PC-9 (cell line): ENCODE data around the gene ALDOC. TPM values are rescaled to one million over a fixed set of nuclear protein-coding genes. Genes with fewer than 3 reads are reported as not detected.

Experiments used
- BruUV-seq: library from RNA; stranded (reverse); fragments of 400-500 nt; replicated peaks from 2 replicates; lab custom pipeline; 2021; lab: Mats Ljungman, UMichigan
- CTCF ChIA-PET: fragments of 300-600 bp; sonication (Branson Sonifier 250); formaldehyde crosslinking; loops from one replicate; lab custom pipeline; 2022; ENCODE audit warnings: antibody characterized with exemption; lab: Charles Lee
- POLR2A ChIA-PET: fragments of 300-600 bp; sonication (Branson Sonifier 250); formaldehyde crosslinking; loops from one replicate; lab custom pipeline; 2022; ENCODE audit warnings: antibody characterized with exemption; ENCODE audit not compliant: unreplicated experiment; lab: Charles Lee
- DNase-seq, 2 experiments: peaks; one replicate each; pipeline versions ENCODE4 v3.0.0 to v3.0.0-alpha.2; 2015 to 2022; ENCODE audit warnings: mixed read lengths in 1 of 2
- H2AFZ ChIP-seq: fragments of 200-600 bp; sonication (generic); 2 replicates; pipeline ENCODE4 v1.8.1; 2017; ENCODE audit warnings: antibody characterized with exemption
- H3F3A ChIP-seq: fragments of 200-600 bp; sonication (generic); 2 replicates; pipeline ENCODE4 v1.8.1; 2017; ENCODE audit warnings: antibody characterized with exemption, mild to moderate bottlenecking, low read depth; ENCODE audit not compliant: insufficient read depth
- H3K27ac ChIP-seq: fragments of 200-600 bp; sonication (generic); 2 replicates; pipeline ENCODE4 v1.6.1; 2016; ENCODE audit warnings: mixed run types
- H3K27me3 ChIP-seq: fragments of 200-600 bp; sonication (generic); 2 replicates; pipeline ENCODE4 v1.6.1; 2016; ENCODE audit warnings: low read depth, mixed run types; ENCODE audit not compliant: insufficient read depth
- H3K36me3 ChIP-seq: fragments of 200-600 bp; sonication (generic); 2 replicates; pipeline ENCODE4 v1.6.1; 2016; ENCODE audit warnings: low read depth, mixed run types
- H3K4me1 ChIP-seq: fragments of 200-600 bp; sonication (generic); replicated peaks from 2 replicates; pipeline ENCODE4 v1.6.1; 2016; ENCODE audit warnings: mixed run types; ENCODE audit not compliant: insufficient read depth
- H3K4me2 ChIP-seq: fragments of 200-600 bp; sonication (generic); 2 replicates; pipeline ENCODE4 v1.6.1; 2017; ENCODE audit warnings: mixed run types
- H3K4me3 ChIP-seq: fragments of 200-600 bp; sonication (generic); 2 replicates; pipeline ENCODE4 v1.6.1; 2016; ENCODE audit warnings: mixed run types
- H3K79me2 ChIP-seq: fragments of 200-600 bp; sonication (generic); 2 replicates; pipeline ENCODE4 v1.6.1; 2017; ENCODE audit warnings: low read depth, mixed run types
- H3K9me2 ChIP-seq: fragments of 200-600 bp; sonication (generic); 2 replicates; pipeline ENCODE4 v1.8.1; 2017; ENCODE audit warnings: mild to moderate bottlenecking; ENCODE audit not compliant: insufficient read depth
- H3K9me3 ChIP-seq: fragments of 200-600 bp; sonication (generic); 2 replicates; pipeline ENCODE4 v1.8.1; 2016; ENCODE audit warnings: low read depth; ENCODE audit not compliant: insufficient read depth
- H4K20me1 ChIP-seq: fragments of 200-600 bp; sonication (generic); 2 replicates; pipeline ENCODE4 v1.8.1; 2017; ENCODE audit not compliant: insufficient read depth
- EZH2 ChIP-seq: fragments of 200-600 bp; sonication (generic); IDR thresholded peaks from 2 replicates; pipeline ENCODE4 v1.8.0; 2017; ENCODE audit warnings: antibody characterized with exemption, low read depth
- intact Hi-C: fragments of 100-400 bp; cut with micrococcal nuclease; formaldehyde crosslinking; loops from one replicate; pipeline ENCODE4 v1.10.0; 2022; ENCODE audit not compliant: unreplicated experiment
- total RNA-seq: library from RNA; stranded (reverse); gene quantifications from 2 replicates; pipeline ENCODE4 v1.2.3, GENCODE V29; 2021
- TF ChIP-seq, protein P1 (sequence below): fragments of 200-600 bp; sonication (generic); conservative IDR thresholded peaks from 2 replicates; pipeline ENCODE4 v1.6.1; 2017; ENCODE audit warnings: mixed run types, antibody characterized with exemption, mild to moderate bottlenecking, moderate library complexity

The ALDOC gene
- total RNA-seq, 1 experiment from 2014 or later, result 21.6 TPM

- Histone ChIP-seq H3F3A (peaks cover 29% of the 10 kb centered on the region), H3K27me3 (no peaks in the 10 kb centered on the region), H3K36me3 (peaks cover 9% of the 10 kb centered on the region; the same call in 1 of the 2 replicates), H3K4me3 (peak overlapping the region; percentile 79), H3K9me3 (no peaks in the 10 kb centered on the region), H3K4me2 (peak overlapping the region; percentile 93), H3K79me2 (peaks cover 17% of the 10 kb centered on the region), H3K4me1 (peaks cover 17% of the 10 kb centered on the region), H4K20me1 (no peaks in the 10 kb centered on the region), H2AFZ (peak overlapping the region; percentile 99), H3K27ac (peak overlapping the region; percentile 8; the same call in 1 of the 2 replicates), H3K9me2 (no peaks in the 10 kb centered on the region)
- CTCF ChIA-PET, result no interaction called here
- peak in 1 of 2 experiments; percentile 36 for DNase-seq
- intact Hi-C loops, result no loop called here
- BruUV-seq, result no TSS peak
- TF ChIP-seq, protein P1, sequence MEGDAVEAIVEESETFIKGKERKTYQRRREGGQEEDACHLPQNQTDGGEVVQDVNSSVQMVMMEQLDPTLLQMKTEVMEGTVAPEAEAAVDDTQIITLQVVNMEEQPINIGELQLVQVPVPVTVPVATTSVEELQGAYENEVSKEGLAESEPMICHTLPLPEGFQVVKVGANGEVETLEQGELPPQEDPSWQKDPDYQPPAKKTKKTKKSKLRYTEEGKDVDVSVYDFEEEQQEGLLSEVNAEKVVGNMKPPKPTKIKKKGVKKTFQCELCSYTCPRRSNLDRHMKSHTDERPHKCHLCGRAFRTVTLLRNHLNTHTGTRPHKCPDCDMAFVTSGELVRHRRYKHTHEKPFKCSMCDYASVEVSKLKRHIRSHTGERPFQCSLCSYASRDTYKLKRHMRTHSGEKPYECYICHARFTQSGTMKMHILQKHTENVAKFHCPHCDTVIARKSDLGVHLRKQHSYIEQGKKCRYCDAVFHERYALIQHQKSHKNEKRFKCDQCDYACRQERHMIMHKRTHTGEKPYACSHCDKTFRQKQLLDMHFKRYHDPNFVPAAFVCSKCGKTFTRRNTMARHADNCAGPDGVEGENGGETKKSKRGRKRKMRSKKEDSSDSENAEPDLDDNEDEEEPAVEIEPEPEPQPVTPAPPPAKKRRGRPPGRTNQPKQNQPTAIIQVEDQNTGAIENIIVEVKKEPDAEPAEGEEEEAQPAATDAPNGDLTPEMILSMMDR, result no peak
- no peak for TF ChIP-seq EZH2
- POLR2A ChIA-PET, result no interaction called here
Observed at GRCh38 chr17:28597606-28598383, 21.1 kb upstream of the ALDOC start.

GRCh38 chr17:28592260-28592659 is 15.6 kb upstream of the ALDOC start:
- H3K4me2 ChIP-seq, result no peak overlapping the region
- no peaks in the 10 kb centered on the region for H3K9me2 ChIP-seq
- peaks cover 1% of the 10 kb centered on the region for H3K4me1 ChIP-seq
- no peak overlapping the region for H3K4me3 ChIP-seq
- H3K36me3 ChIP-seq, result peaks cover 34% of the 10 kb centered on the region
- peaks cover 2% of the 10 kb centered on the region for H3K79me2 ChIP-seq
- H3F3A ChIP-seq, result no peaks in the 10 kb centered on the region
- no peaks in the 10 kb centered on the region; the same call in 1 of the 2 replicates for H4K20me1 ChIP-seq
- no peaks in the 10 kb centered on the region for H3K27me3 ChIP-seq
- ChIA-PET POLR2A (no interaction called here), CTCF (no interaction called here)
- intact Hi-C loops, result no loop called here
- no TSS peak for BruUV-seq
- H2AFZ ChIP-seq, result no peak overlapping the region
- TF ChIP-seq EZH2, result no peak
- TF ChIP-seq, protein P1, result no peak
- no peak for DNase-seq
- no peaks in the 10 kb centered on the region for H3K9me3 ChIP-seq
- H3K27ac ChIP-seq, result no peak overlapping the region

DNA sequence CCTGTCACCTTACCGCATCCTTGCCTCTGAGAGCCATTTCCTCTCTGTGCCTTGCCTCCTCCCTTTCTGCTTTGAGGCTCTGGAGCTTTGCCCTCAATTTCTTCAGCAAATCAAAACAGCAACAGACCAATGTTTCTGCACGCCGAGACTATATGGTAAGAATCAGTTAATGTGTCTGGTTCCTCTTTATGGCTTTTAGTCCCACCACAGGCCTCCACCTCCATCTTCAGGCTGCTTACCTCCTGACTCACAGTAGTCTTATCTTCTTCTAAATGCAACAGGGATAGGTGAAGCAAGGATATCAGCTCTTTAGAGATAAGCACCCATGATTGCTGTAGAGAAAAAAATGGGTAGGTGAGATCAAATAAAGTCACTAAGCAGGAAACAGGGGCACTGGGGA is 9.2 kb upstream of the ALDOC start:
- intact Hi-C loops, result no loop called here
- TF ChIP-seq EZH2, result no peak
- TF ChIP-seq, protein P1, result no peak
- H3K36me3 ChIP-seq, result peaks cover 28% of the 10 kb centered on the region
- CTCF ChIA-PET, result no interaction called here
- no TSS peak for BruUV-seq
- no peak overlapping the region for H2AFZ ChIP-seq
- H3K4me1 ChIP-seq, result no peaks in the 10 kb centered on the region
- no peaks in the 10 kb centered on the region for H3K9me2 ChIP-seq
- H3K27me3 ChIP-seq, result no peaks in the 10 kb centered on the region
- H3K4me2 ChIP-seq, result no peak overlapping the region
- POLR2A ChIA-PET, result no interaction called here
- DNase-seq, result no peak
- no peaks in the 10 kb centered on the region for H3K79me2 ChIP-seq
- no peaks in the 10 kb centered on the region for H3K9me3 ChIP-seq
- H3K27ac ChIP-seq, result no peak overlapping the region
- H3F3A ChIP-seq, result no peaks in the 10 kb centered on the region
- no peaks in the 10 kb centered on the region; the same call in 1 of the 2 replicates for H4K20me1 ChIP-seq
- no peak overlapping the region for H3K4me3 ChIP-seq
